Gastrocnemius medialis (tissue), 4 donors: Measurements from ENCODE around the gene SSBP1.

ENCODE experiments used
- CTCF ChIP-seq, 5 experiments: fragments of 450-650 bp in 3 of 5; fragments of 200-600 bp in 2 of 5; sonication (generic) in 2 of 5; IDR thresholded peaks in 4 of 5; conservative IDR thresholded peaks in 1 of 5; 1 replicate in 4 of 5; 2 replicates in 1 of 5; pipeline ENCODE4 v1.5.1; 2016 to 2019; ENCODE audit warnings: antibody characterized with exemption in 5 of 5, mild to moderate bottlenecking in 3 of 5, moderate library complexity in 3 of 5
- POLR2A ChIP-seq, 2 donors: fragments of 450-650 bp; IDR thresholded peaks; one replicate each; pipeline ENCODE4 v1.6.1; 2017; ENCODE audit warnings: antibody characterized with exemption in 2 of 2, mild to moderate bottlenecking in 2 of 2, moderate library complexity in 2 of 2

- TF ChIP-seq CTCF (IDR thresholded peaks at IDR 0.05 in 4 of 5, conservative IDR thresholded peaks at IDR 0.05 in 1 of 5) (no peak), POLR2A (IDR thresholded peaks at IDR 0.05) (no peak)
Observed at GRCh38 chr7:141710301-141710700, 27.9 kb upstream of the SSBP1 start.
